Left cardiac atrium (tissue), 4 donors: Measurements from ENCODE around the gene FGFR1OP2. TPM values are rescaled to one million over a fixed set of nuclear protein-coding genes. Genes with fewer than 3 reads are reported as not detected.
"Not testable (repeated sequence)": the region's sequence is repeated elsewhere in the genome, so short reads cannot be mapped to it uniquely, and the experiment has no call there.

Experiments used
- ATAC-seq, 2 donors: fragments of 200-7000 bp; cut with Tn5 transposase; one replicate each; pipeline ENCODE4 v1.9.1; 2020; ENCODE audit warnings: mild to moderate bottlenecking in 2 of 2, moderate library complexity in 2 of 2
- DNase-seq: peaks from one replicate; pipeline ENCODE4 v3.0.0-alpha.2; 2020
- intact Hi-C, 2 donors: fragments of 100-400 bp; cut with DNase I; formaldehyde crosslinking; loops; one replicate each; pipeline versions ENCODE4 v1.14.1 to v1.15.1; 2022 to 2023
- total RNA-seq, 2 donors: library from RNA; stranded (reverse); fragmentation: NEBNext Ultra II Directional; extraction: Animal tissue kit (Norgen Biotek cat#: 25700); gene quantifications; one replicate each; pipeline ENCODE4 v1.2.1, GENCODE V29; 2021
- donor health status: DM: no; HTN: yes; CAD: no.
- donor health status: DM: no; HTN: yes; CAD: no; lungs with severe emphysema.
- donor health status: DM: yes; HTN: yes; CAD: no.
- donor health status: Dilated cardiomyopathy.

Gene FGFR1OP2
- total RNA-seq, 2 donors from 2014 or later, result 36.3 to 41.1 TPM

- no peak for DNase-seq
- intact Hi-C loops, result no loop called here
- ATAC-seq, result no peak
Measured at GRCh38 chr12:26939953-26940352, 1.7 kb downstream of the FGFR1OP2 start.

- intact Hi-C loops, result no loop called here
- DNase-seq (no peak), ATAC-seq (no peak)
Measured at GRCh38 chr12:26940516-26941214, 2.4 kb downstream of the FGFR1OP2 start.

- intact Hi-C loops, result no loop called here
- DNase-seq, result no peak
- no peak for ATAC-seq
Measured at GRCh38 chr12:26941215-26941594, 2.9 kb downstream of the FGFR1OP2 start.

GRCh38 chr12:26948309-26948708 is 10.0 kb downstream of the FGFR1OP2 start:
- no peak for ATAC-seq
- intact Hi-C loops, result loop anchor here in 1 of 2 donors (5.0 kb wide), 1 partner anchor 64 kb away; the partner anchor contains the start of gene TM7SF3
- DNase-seq, result no peak

GRCh38 chr12:26953447-26953846 is 15.2 kb downstream of the FGFR1OP2 start:
- DNase-seq (no peak), ATAC-seq (peak; percentile 55 to 68)
- intact Hi-C loops, result no loop called here

GRCh38 chr12:26954027-26954426 is 15.8 kb downstream of the FGFR1OP2 start:
- intact Hi-C loops, result no loop called here
- ATAC-seq (no peak), DNase-seq (no peak)

- not testable (repeated sequence) for ATAC-seq
Measured at GRCh38 chr12:26961391-26961790, 23.1 kb downstream of the FGFR1OP2 start.

GRCh38 chr12:26961803-26962202 is 23.5 kb downstream of the FGFR1OP2 start:
- intact Hi-C loops, result no loop called here
- DNase-seq, result no peak
- ATAC-seq, result no peak

More at GRCh38 chr12:26961391-26961790, 23.1 kb downstream of the FGFR1OP2 start:
- intact Hi-C loops, DNase-seq: not testable (repeated sequence)

GRCh38 chr12:26963413-26963812 is 25.1 kb downstream of the FGFR1OP2 start:
- intact Hi-C loops, result no loop called here
- no peak for DNase-seq
- ATAC-seq, result no peak

GRCh38 chr12:26966842-26967241 is 28.6 kb downstream of the FGFR1OP2 start:
- intact Hi-C loops, result no loop called here
- DNase-seq (no peak), ATAC-seq (no peak)

- DNase-seq (no peak), ATAC-seq (no peak)
- intact Hi-C loops, result no loop called here
Measured at GRCh38 chr12:26970136-26970535, 31.9 kb downstream of the FGFR1OP2 start.

GRCh38 chr12:26971963-26972362 is 33.7 kb downstream of the FGFR1OP2 start:
- ATAC-seq (no peak), DNase-seq (no peak)
- intact Hi-C loops, result no loop called here

- DNase-seq (no peak), ATAC-seq (peak in 1 of 2 donors; percentile 30)
- intact Hi-C loops, result no loop called here
Measured at GRCh38 chr12:26976687-26977086, 38.4 kb downstream of the FGFR1OP2 start.

GRCh38 chr12:26978801-26979200 is 40.5 kb downstream of the FGFR1OP2 start:
- intact Hi-C loops, result no loop called here
- DNase-seq, result no peak
- ATAC-seq, result no peak

GRCh38 chr12:26979733-26980132 is 41.5 kb downstream of the FGFR1OP2 start:
- intact Hi-C loops, result no loop called here
- ATAC-seq (no peak), DNase-seq (no peak)

- ATAC-seq (no peak), DNase-seq (no peak)
- intact Hi-C loops, result no loop called here
Measured at GRCh38 chr12:26982866-26983265, 44.6 kb downstream of the FGFR1OP2 start.

- DNase-seq (no peak), ATAC-seq (peak; percentile 49 to 70)
- intact Hi-C loops, result no loop called here
Measured at GRCh38 chr12:26987634-26988424, 49.6 kb downstream of the FGFR1OP2 start.

GRCh38 chr12:26988703-26989102 is 50.4 kb downstream of the FGFR1OP2 start:
- intact Hi-C loops, result no loop called here
- DNase-seq (no peak), ATAC-seq (no peak)

- intact Hi-C loops, result no loop called here
- ATAC-seq (peak; percentile 72 to 94), DNase-seq (no peak)
Measured at GRCh38 chr12:26989873-26990272, 51.6 kb downstream of the FGFR1OP2 start.

GRCh38 chr12:26991826-26992225 is 53.6 kb downstream of the FGFR1OP2 start:
- no peak for ATAC-seq
- DNase-seq, result no peak
- intact Hi-C loops, result no loop called here

- ATAC-seq (no peak), DNase-seq (no peak)
- intact Hi-C loops, result no loop called here
Measured at GRCh38 chr12:26994109-26994508, 55.8 kb downstream of the FGFR1OP2 start.
